GM21381 (cell line): ENCODE measurements around the gene GAMT.

ENCODE experiments used
- ATAC-seq: cut with Tn5 transposase; IDR thresholded peaks from one replicate; pipeline ENCODE4 v1.9.1; 2021; ENCODE audit warnings: mild to moderate bottlenecking, moderate library complexity; ENCODE audit not compliant: unreplicated experiment

GAMT gene

GRCh38 chr19:1401889-1402217, 511 bp upstream of the GAMT start:
- ATAC-seq, result no peak

- ATAC-seq, result no peak
Observed at GRCh38 chr19:1400281-1401137, 833 bp downstream of the GAMT start.

- no peak for ATAC-seq
Observed at GRCh38 chr19:1399745-1400144, 1.6 kb downstream of the GAMT start.

- ATAC-seq, result no peak
Observed at GRCh38 chr19:1399079-1399478, 2.3 kb downstream of the GAMT start.

GRCh38 chr19:1397838-1398237, 3.5 kb downstream of the GAMT start:
- ATAC-seq, result no peak

GRCh38 chr19:1396768-1397679, 4.3 kb downstream of the GAMT start:
- ATAC-seq, result no peak

- no peak for ATAC-seq
Observed at GRCh38 chr19:1396019-1396767, 5.1 kb downstream of the GAMT start.

- ATAC-seq, result no peak
Observed at GRCh38 chr19:1395194-1396018, 5.9 kb downstream of the GAMT start.

- ATAC-seq, result no peak
Observed at GRCh38 chr19:1394252-1395193, 6.8 kb downstream of the GAMT start.

GRCh38 chr19:1393841-1394240, 7.5 kb downstream of the GAMT start:
- ATAC-seq, result no peak

- no peak for ATAC-seq
Observed at GRCh38 chr19:1392939-1393530, 8.3 kb downstream of the GAMT start.

- ATAC-seq, result no peak
Observed at GRCh38 chr19:1392407-1392806, 8.9 kb downstream of the GAMT start.

- ATAC-seq, result no peak
Observed at GRCh38 chr19:1390890-1391423, 10.4 kb downstream of the GAMT start.

GRCh38 chr19:1389033-1389940, 12.1 kb downstream of the GAMT start:
- ATAC-seq, result no peak

- no peak for ATAC-seq
Observed at GRCh38 chr19:1388637-1389026, 12.7 kb downstream of the GAMT start.

- ATAC-seq, result no peak
Observed at GRCh38 chr19:1387684-1388636, 13.4 kb downstream of the GAMT start.
